Activated T-helper 9 cell treated with anti-CD3 and anti-CD28 coated beads, Interleukin-2, amount 50 U/mL, for 16 hours (primary cell): ENCODE data around the gene CD80.

Experiments
- DNase-seq: peaks from one replicate; pipeline ENCODE4 v3.0.0-alpha.2; 2020; ENCODE audit warnings: low read depth

Gene CD80

GRCh38 chr3:119547227-119547626, 12.2 kb downstream of the CD80 start:
- no peak for DNase-seq

GRCh38 chr3:119543147-119543546, 16.3 kb downstream of the CD80 start:
- DNase-seq = no peak

GRCh38 chr3:119542168-119542767, 17.1 kb downstream of the CD80 start:
- no peak for DNase-seq

DNA sequence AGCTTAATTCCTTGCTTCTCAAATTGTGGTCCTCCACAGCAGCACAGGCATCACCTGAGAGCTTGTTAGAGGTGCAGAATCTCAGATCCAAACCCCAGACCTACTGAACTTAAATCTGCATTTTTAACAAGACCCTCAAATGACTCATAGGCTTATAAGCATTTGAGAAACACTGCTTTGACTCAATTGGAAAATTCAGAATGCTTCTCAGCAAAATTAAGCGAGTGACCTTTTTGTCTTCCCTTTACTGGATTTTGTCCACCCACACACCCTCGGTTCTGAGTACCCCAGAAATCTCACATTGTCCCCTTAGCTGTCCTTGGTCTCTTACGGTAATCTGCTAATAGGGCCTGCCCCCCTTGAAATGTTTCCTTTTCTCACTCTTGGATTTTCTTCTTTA, 17.9 kb downstream of the CD80 start:
- no peak for DNase-seq

DNA sequence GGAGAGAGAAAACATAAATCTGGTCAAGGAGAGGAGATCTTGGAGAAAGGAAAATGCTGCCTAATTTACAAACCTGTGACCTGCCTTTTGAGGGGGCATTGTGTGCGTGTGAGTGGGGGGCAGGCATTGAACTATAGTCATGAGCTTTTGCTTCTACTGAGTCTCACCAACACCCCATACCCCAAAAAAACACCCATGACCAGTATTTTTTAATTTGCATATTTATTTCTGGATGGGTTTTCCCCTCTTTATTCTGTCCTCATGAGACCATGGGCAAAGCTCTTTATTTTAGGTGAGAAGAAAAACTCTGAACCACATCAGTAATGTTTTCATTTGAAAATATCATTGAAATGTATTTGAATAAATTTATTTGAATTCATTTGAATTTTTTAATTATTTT, 20.6 kb downstream of the CD80 start:
- DNase-seq = no peak

DNA sequence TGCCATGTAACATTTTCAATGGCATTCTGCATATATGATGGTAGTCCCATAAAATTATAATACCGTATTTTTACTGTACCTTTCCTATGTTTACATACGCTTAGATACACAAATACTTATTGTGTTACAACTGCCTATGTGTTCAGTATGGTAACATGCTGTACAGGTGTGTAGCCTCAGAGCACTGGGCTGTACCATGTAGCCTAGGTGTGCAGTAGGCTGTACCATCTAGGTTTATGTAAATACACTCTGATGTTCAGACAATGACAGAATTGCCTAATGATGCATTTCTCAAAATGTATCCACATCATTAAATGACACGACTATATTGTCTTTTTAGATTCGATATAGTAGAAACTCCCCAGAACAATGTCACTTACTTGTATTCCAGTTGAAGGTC, 22.7 kb downstream of the CD80 start:
- DNase-seq = no peak

GRCh38 chr3:119534296-119534695, 25.1 kb downstream of the CD80 start:
- no peak for DNase-seq

DNA sequence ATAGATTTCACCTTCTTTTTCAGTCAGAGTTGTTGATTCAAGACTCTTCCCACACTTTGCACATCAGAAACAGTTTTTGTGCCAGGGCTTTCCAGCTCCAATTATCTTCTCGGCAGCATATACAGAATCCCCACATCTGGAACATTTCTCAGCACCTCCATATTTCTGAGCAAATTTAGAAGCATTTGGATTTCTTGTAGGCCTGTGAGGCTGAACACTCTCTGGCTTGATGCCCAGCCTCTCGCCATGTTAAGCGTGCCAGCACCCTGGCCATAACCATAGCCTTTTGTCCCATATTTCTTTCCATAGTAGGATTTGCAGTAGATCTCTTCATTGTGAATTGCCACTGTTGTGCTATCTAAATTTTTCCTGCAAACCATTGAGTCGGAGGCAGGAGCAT, 28.3 kb downstream of the CD80 start:
- DNase-seq = no peak

DNA sequence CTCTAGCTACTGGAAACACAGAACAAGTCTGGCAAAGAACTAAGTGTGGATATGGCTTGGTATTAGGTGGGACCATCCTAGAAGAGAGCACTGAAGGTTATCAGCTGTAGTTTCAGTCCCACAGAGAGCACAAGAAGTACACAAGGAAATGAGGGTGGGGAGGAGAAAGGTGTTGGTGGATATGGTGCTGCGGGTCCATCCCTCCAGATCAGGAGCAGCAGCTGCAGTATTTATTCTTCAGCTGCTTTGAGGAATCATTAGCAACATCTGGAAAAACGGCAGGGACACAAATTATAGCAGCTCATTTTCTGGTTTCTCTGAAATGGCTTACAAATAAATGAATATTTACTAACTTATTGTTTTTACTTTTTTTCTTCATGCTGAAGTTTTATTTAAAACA, 29.0 kb downstream of the CD80 start:
- DNase-seq = no peak

DNA sequence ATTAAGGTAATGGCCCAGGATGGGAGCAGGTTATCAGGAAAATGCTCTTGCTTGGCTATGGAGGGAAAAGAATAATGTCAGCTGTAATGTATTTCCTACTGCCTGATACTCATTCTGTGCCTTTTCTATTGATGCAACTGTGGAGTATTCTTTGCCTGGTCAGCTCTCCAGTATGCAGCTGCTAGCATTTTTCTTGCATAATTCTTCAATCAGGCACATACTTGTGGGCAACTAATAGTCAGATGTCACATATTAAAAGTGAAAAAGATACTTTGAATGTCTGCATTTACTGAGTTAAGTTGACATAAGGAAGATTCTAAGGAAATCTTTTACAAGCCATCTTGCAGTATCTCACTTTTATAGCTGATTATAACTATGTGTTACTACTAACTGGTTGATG, 29.5 kb downstream of the CD80 start:
- DNase-seq = no peak

DNA sequence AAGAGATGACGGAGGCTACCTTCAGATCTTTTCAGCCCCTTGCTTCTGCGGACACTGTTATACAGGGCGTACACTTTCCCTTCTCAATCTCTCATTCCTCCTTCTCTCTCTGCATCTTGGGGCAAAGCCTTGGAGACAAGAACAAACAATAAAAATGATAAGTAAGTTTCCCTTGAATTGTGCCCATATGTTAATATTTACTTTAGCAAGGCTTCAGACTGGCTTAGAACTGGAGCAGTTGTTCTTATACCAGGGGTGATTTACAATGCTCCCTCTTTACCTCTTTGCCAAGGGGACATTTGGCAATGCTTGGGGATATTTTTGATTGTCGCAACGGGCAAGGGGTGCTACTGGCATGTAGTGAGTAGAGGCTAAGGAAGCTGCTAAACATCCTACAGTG, 31.7 kb downstream of the CD80 start:
- no peak for DNase-seq

- no peak for DNase-seq
These were observed 34.3 kb downstream of the CD80 start for GRCh38 chr3:119524931-119525662.

- DNase-seq = no peak
These were observed 41.4 kb downstream of the CD80 start for GRCh38 chr3:119518026-119518425.

- DNase-seq = no peak
These were observed 42.3 kb downstream of the CD80 start for GRCh38 chr3:119517112-119517511.

DNA sequence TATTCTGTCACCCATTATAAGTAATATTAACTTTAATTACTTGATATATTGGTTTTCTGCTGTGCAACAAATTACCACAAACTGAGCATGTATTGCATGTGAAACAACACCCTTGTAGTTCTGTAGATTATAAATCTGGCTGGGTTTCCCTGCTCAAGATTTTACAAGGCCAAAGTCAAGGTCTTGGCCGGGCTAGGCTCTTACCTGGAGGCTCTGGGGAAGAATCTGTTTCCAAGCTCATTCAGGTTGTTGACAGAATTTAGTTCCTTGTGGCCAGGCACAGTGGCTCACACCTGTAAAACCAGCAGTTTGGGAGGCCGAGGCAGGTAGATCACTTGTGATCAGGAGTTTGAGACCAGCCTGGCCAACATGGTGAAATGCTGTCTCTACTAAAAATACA, 44.8 kb downstream of the CD80 start:
- no peak for DNase-seq

DNA sequence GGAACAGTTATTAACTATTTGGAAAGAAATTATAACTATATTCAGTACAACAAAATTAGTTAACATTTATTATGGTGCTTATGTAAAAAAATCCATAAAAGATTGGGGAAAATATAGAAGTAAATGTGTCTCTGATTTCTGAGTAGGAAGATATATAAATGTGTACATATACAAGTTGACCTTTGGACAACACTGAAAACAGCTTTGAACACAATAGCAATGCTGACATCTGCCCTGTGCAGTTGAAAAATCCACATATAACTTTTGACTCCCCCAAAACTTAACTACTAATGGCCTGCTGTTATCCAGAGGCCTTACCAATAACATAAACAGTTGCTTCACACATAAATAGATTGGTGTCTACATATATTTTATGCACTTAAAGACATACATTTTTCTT, 48.7 kb downstream of the CD80 start:
- DNase-seq = no peak

- no peak for DNase-seq
These were observed 51.1 kb downstream of the CD80 start for GRCh38 chr3:119508172-119508845.

- no peak for DNase-seq
These were observed 52.0 kb downstream of the CD80 start for GRCh38 chr3:119507404-119507803.

DNA sequence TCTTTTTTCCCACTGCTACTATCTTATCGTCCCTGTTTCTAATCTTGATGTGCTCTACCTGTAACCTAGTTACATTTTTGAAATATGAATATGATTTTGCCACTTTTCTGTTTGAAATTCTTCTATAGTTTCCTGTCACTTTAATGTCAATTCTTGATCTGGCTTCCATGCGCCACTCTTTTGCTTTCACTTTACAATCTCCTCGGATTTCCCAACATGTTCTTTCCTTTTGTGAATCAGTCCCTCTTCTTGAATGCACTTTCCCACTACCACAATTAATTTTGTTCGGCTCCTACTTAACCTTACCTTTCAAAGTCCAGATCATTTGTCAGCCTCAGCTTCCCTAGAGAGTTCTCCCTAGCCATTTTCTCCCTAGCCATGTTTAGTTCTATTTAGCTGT, 52.8 kb downstream of the CD80 start:
- no peak for DNase-seq

DNA sequence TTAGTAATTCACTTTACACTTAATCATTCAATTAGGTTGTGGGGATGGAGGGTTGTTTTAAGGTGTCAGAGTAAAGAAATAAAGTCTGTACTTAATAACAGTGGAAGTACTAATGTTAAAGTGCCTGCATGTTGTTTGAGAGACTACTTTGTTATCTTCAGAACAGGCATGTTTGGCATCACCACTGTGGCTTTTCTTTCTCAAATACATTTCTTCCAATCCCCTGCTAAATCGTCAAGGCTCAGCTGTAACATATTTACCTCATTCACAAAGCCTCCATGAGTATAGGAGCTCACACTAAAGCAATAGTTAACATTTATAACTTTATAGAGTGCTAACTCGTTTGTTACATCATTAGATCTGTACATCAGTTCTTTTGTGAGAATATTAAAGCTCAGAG, 58.5 kb downstream of the CD80 start:
- DNase-seq = no peak

DNA sequence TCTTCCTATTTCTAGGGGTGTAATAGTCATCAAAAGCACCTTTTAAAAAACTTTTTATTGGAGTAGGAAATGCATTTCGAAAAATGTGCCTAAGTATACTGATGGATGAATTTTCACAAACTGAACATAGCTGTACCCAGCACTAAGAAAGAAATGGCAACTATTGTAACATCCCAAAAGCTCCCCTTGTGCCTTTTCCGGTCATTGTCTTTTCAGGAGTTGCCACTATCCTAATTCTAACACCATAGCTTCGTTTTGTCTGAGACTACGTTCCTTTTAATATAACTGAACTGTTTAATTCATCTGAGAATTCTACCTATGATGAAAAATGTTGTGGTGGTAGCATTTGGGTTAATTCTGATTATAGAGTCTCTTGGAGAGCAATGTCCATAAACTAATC, 59.1 kb downstream of the CD80 start:
- DNase-seq = no peak

DNA sequence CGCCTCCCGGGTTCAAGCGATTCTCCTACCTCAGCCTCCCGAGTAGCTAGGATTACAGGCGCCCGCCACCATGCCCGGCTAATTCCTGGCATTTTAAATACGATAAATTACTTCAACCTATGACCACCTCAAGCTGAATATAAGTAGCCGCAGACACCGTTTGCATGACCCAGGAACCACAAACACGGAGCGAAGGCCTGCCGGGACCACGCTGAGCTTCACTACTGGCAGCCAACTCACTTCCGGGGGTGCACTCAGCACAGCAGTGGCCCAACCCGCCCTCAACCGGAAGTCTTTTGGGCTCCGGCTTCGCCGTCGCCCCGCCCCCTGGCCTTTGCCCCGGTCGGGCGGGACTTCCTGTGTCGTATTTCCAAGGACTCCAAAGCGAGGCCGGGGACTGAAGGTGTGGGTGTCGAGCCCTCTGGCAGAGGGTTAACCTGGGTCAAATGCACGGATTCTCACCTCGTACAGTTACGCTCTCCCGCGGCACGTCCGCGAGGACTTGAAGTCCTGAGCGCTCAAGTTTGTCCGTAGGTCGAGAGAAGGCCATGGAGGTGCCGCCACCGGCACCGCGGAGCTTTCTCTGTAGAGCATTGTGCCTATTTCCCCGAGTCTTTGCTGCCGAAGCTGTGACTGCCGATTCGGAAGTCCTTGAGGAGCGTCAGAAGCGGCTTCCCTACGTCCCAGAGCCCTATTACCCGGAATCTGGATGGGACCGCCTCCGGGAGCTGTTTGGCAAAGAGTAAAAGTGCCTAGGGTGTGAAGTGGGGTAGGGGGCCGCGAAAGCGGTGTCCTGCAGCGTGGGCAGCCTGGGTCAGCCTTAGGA, 61.0 kb downstream of the CD80 start, which contains the start of gene TIMMDC1:
TSS of gene TIMMDC1 (plus strand) at position 362 of the 826 bp plus-strand sequence. CDS start at position 549, 187 bp downstream.
- peak; percentile 98 for DNase-seq

- DNase-seq = no peak
These were observed 61.6 kb downstream of the CD80 start for GRCh38 chr3:119497820-119498185.
